Hepatocyte (in vitro differentiated cells): ENCODE measurements around the gene ITPK1. TPM values are rescaled to one million over a fixed set of nuclear protein-coding genes. Genes with fewer than 3 reads are reported as not detected.

Experiments
- DNase-seq: peaks from one replicate; pipeline ENCODE4 v3.0.0-alpha.2; 2016; ENCODE audit warnings: low spot score
- H2AFZ ChIP-seq: fragments of 200-600 bp; sonication (generic); 2 replicates; pipeline ENCODE4 v1.6.0; 2016; ENCODE audit warnings: antibody characterized with exemption, mild to moderate bottlenecking
- H3K27ac ChIP-seq: fragments of 200-600 bp; sonication (generic); 2 replicates; pipeline ENCODE4 v1.5.1; 2016; ENCODE audit warnings: mild to moderate bottlenecking
- H3K27me3 ChIP-seq: fragments of 200-600 bp; sonication (generic); 2 replicates; pipeline ENCODE4 v1.6.1; 2016
- H3K36me3 ChIP-seq: fragments of 200-600 bp; sonication (generic); replicated peaks from 2 replicates; pipeline ENCODE4 v1.5.1; 2016; ENCODE audit warnings: low read depth; ENCODE audit not compliant: insufficient read depth
- H3K4me1 ChIP-seq: fragments of 200-600 bp; sonication (generic); 2 replicates; pipeline ENCODE4 v1.5.1; 2016; ENCODE audit warnings: mild to moderate bottlenecking, moderate library complexity; ENCODE audit not compliant: insufficient read depth
- H3K4me2 ChIP-seq: fragments of 200-600 bp; sonication (generic); 2 replicates; pipeline ENCODE4 v1.6.0; 2016
- H3K4me3 ChIP-seq: fragments of 200-600 bp; sonication (generic); 2 replicates; pipeline ENCODE4 v1.5.1; 2016; ENCODE audit warnings: mild to moderate bottlenecking
- H3K79me2 ChIP-seq: fragments of 200-600 bp; sonication (generic); 2 replicates; pipeline ENCODE4 v1.6.0; 2017; ENCODE audit warnings: mild to moderate bottlenecking
- H3K9me2 ChIP-seq: fragments of 200-600 bp; sonication (generic); replicated peaks from 2 replicates; pipeline ENCODE4 v1.6.0; 2017; ENCODE audit warnings: mild to moderate bottlenecking; ENCODE audit not compliant: insufficient read depth
- H3K9me3 ChIP-seq: fragments of 200-600 bp; sonication (generic); 2 replicates; pipeline ENCODE4 v1.5.1; 2016; ENCODE audit warnings: low read depth, mild to moderate bottlenecking
- H4K20me1 ChIP-seq: fragments of 200-600 bp; sonication (generic); 2 replicates; pipeline ENCODE4 v1.6.0; 2016; ENCODE audit warnings: mild to moderate bottlenecking; ENCODE audit not compliant: insufficient read depth, poor library complexity, severe bottlenecking
- EZH2 ChIP-seq: fragments of 200-600 bp; sonication (generic); IDR thresholded peaks from 2 replicates; pipeline ENCODE4 v1.6.1; 2016; ENCODE audit warnings: antibody characterized with exemption, mild to moderate bottlenecking, borderline replicate concordance
- EZH2phosphoT487 ChIP-seq: fragments of 200-600 bp; sonication (generic); IDR thresholded peaks from one replicate; pipeline ENCODE4 v1.6.1; 2018; ENCODE audit warnings: antibody characterized with exemption, mild to moderate bottlenecking, low read depth, moderate library complexity; ENCODE audit not compliant: unreplicated experiment, severe bottlenecking
- WGBS: methylation state at CpG from one replicate; pipeline ENCODE4 v1.1.6; 2016; ENCODE audit warnings: low lambda C conversion rate; ENCODE audit errors: missing lambda C conversion rate; 5-methylcytosine and 5-hydroxymethylcytosine counted together
- polyA plus RNA-seq: library from polyadenylated mRNA; unstranded; fragments of >200 nt; fragmentation: Nextera tagmentation; extraction: Ambion mirVana; gene quantifications from 2 replicates; pipeline ENCODE4 v1.2.1, GENCODE V29; 2016
- total RNA-seq: library from RNA; depleted of rRNA; stranded (reverse); fragments of >200 nt; gene quantifications from 2 replicates; pipeline ENCODE4 v1.2.3, GENCODE V29; 2014
- TF ChIP-seq, protein P1 (sequence below): fragments of 200-600 bp; sonication (generic); IDR thresholded peaks from 2 replicates; pipeline ENCODE4 v1.5.1; 2016; ENCODE audit warnings: antibody characterized with exemption, mild to moderate bottlenecking; ENCODE audit not compliant: poor library complexity

Gene ITPK1
- total and polyA plus RNA-seq, 2 experiments from 2014 or later, result 49.8 to 66.7 TPM

DNA sequence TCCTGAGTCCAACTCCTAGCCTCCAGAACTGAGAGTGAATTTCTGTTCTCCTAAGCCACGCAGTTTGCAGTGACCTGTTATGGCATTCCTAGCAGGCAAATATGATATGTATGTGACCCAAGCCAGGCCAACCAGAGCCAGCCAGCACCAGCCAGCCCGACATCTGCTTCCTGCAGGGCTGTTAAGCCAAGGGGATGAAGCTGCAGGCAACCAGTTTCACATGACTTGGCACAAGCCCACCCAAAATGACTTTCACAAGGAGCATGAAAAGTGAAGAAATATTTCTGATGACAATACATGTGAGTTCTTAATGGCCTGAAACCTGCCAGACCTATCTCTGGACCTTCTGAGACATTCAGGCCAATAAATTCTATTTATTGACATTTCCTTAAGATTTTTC lies 68.1 kb downstream of the ITPK1 start:
- Histone ChIP-seq H2AFZ (no peak overlapping the region), H3K4me1 (peaks cover 89% of the 10 kb centered on the region), H3K27ac (peak overlapping the region; percentile 99), H3K27me3 (no peaks in the 10 kb centered on the region), H4K20me1 (no peaks in the 10 kb centered on the region), H3K4me2 (no peak overlapping the region), H3K4me3 (no peak overlapping the region), H3K36me3 (no peaks in the 10 kb centered on the region), H3K9me3 (no peaks in the 10 kb centered on the region), H3K9me2 (no peaks in the 10 kb centered on the region), H3K79me2 (peaks cover 17% of the 10 kb centered on the region)
- no peak for TF ChIP-seq EZH2phosphoT487
- TF ChIP-seq EZH2, result no peak
- no peak for DNase-seq
- WGBS, result 94% methylated on average over 2 of the region's 2 CpGs

DNA sequence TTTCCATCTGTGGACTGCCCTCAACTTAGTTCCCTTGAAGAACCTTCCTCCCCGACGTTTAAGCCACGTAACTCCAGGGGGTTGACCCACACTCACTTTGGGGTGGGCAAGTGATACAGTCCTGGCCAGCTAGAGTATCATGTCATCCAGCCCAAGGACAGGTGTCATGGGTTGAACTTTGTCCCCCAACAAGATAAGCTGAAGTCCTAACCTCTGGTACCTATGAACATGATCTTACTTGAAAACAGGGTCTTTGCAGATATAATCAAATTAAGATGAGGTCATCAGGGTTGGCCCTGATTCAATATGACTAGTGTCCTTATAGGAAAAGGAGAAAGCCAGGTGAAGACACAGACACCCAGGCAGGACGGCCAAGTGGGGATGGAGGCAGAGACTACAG lies 68.6 kb downstream of the ITPK1 start:
- WGBS, result 89% methylated on average over 4 of the region's 4 CpGs

DNA sequence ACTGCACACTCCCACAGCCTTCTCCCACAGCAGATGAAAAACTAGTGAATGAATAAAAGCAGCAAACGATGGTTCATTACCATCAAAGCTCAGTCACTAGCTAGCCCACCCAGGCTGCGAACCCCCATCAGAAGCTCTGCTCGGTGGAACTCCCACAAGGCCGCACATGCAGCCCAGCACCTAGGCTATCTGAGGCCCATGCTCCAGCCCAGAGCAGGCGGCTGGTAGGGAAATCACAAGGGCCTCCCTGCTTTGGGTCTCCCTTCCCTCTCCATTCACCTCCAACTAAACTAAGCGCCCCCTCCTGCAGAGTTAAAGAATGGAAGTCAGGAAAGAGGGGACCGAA lies 69.0 kb downstream of the ITPK1 start:
- Histone ChIP-seq H3K4me1 (peaks cover 85% of the 10 kb centered on the region), H3K9me2 (no peaks in the 10 kb centered on the region), H3K36me3 (no peaks in the 10 kb centered on the region), H3K27me3 (no peaks in the 10 kb centered on the region), H3K9me3 (no peaks in the 10 kb centered on the region), H4K20me1 (no peaks in the 10 kb centered on the region), H3K4me3 (no peak overlapping the region), H3K79me2 (peaks cover 25% of the 10 kb centered on the region), H3K27ac (peak overlapping the region; percentile 99), H2AFZ (no peak overlapping the region), H3K4me2 (peak overlapping the region; percentile 25)
- no peak for DNase-seq
- WGBS, result 71% methylated on average over 7 of the region's 7 CpGs
- TF ChIP-seq, protein P1, sequence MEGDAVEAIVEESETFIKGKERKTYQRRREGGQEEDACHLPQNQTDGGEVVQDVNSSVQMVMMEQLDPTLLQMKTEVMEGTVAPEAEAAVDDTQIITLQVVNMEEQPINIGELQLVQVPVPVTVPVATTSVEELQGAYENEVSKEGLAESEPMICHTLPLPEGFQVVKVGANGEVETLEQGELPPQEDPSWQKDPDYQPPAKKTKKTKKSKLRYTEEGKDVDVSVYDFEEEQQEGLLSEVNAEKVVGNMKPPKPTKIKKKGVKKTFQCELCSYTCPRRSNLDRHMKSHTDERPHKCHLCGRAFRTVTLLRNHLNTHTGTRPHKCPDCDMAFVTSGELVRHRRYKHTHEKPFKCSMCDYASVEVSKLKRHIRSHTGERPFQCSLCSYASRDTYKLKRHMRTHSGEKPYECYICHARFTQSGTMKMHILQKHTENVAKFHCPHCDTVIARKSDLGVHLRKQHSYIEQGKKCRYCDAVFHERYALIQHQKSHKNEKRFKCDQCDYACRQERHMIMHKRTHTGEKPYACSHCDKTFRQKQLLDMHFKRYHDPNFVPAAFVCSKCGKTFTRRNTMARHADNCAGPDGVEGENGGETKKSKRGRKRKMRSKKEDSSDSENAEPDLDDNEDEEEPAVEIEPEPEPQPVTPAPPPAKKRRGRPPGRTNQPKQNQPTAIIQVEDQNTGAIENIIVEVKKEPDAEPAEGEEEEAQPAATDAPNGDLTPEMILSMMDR, result no peak
- TF ChIP-seq EZH2 (no peak), EZH2phosphoT487 (no peak)

More for the DNA sequence above, 68.6 kb downstream of the ITPK1 start:
- Histone ChIP-seq H3K4me1 (peaks cover 89% of the 10 kb centered on the region), H3K36me3 (no peaks in the 10 kb centered on the region), H2AFZ (no peak overlapping the region), H3K9me3 (no peaks in the 10 kb centered on the region), H3K9me2 (no peaks in the 10 kb centered on the region), H3K27me3 (no peaks in the 10 kb centered on the region), H3K27ac (peak overlapping the region; percentile 99), H4K20me1 (no peaks in the 10 kb centered on the region), H3K4me3 (no peak overlapping the region), H3K4me2 (peak overlapping the region; percentile 25), H3K79me2 (peaks cover 22% of the 10 kb centered on the region)
- TF ChIP-seq EZH2phosphoT487, result no peak
- TF ChIP-seq, protein P1, result no peak
- TF ChIP-seq EZH2, result no peak
- DNase-seq, result no peak

DNA sequence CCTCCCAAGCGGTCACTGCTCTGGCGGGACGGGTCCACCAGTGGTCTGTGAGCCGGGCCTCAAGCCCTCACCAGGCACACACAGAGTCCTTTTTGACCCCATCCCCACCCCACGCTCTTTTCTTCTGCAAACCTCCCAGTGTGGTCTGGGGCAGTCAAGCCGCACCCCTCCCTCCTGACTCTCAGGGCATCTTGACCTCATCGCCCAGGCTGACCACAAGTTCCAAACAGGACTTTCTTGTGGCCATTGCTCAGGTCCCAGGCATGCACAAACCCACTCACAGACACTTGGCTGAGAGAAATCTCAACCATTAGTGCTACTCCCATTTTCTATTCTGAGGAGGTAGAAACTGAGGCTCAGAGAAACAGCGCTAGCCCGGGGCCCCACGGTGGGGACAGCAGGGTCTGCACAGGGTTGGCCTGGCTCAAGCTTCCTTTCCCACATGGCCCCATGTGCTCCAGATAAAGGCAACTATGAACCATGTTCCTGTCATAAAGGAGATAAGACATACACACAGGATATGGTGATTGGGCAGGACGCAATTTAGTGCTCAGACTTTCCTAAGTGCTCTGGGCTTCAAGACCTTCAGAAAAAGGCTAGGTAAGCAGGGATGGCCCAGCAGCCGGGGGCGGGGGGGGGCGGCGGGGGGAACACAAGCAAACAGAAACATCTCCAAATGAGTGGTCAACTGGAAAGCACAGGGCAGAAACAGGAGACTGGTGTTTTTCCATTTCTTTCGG lies 69.6 kb downstream of the ITPK1 start:
- peak; percentile 66 for DNase-seq
- H2AFZ ChIP-seq, result no peak overlapping the region
- no peaks in the 10 kb centered on the region for H3K9me3 ChIP-seq
- TF ChIP-seq EZH2phosphoT487 (no peak), EZH2 (no peak)
- TF ChIP-seq, protein P1, result no peak
- WGBS, result 49% methylated on average over 16 of the region's 16 CpGs
- H3K9me2 ChIP-seq, result no peaks in the 10 kb centered on the region
- H3K4me1 ChIP-seq, result peaks cover 84% of the 10 kb centered on the region
- no peak overlapping the region for H3K4me3 ChIP-seq
- H3K4me2 ChIP-seq, result peak overlapping the region; percentile 25
- H4K20me1 ChIP-seq, result no peaks in the 10 kb centered on the region
- H3K27me3 ChIP-seq, result no peaks in the 10 kb centered on the region
- H3K27ac ChIP-seq, result peak overlapping the region; percentile 99
- peaks cover 28% of the 10 kb centered on the region for H3K79me2 ChIP-seq
- no peaks in the 10 kb centered on the region for H3K36me3 ChIP-seq
